HEK293T (cell line): ENCODE measurements around the gene SLC25A21.

ENCODE experiments used
- FOXA1 ChIP-seq: fragments of 450-650 bp; IDR thresholded peaks from 2 replicates; pipeline ENCODE4 v1.6.1; 2016; ENCODE audit warnings: mild to moderate bottlenecking
- NFRKB ChIP-seq: fragments of 450-650 bp; IDR thresholded peaks from 2 replicates; pipeline ENCODE4 v1.6.1; 2016; ENCODE audit warnings: mild to moderate bottlenecking, moderate library complexity
- SP1 ChIP-seq: fragments of 450-650 bp; IDR thresholded peaks from 2 replicates; pipeline ENCODE4 v1.6.1; 2017
- SUZ12 ChIP-seq: fragments of 450-650 bp; IDR thresholded peaks from 2 replicates; pipeline ENCODE4 v1.6.1; 2016; ENCODE audit warnings: mild to moderate bottlenecking

- no peak for TF ChIP-seq FOXA1
- no peak for TF ChIP-seq SUZ12
- TF ChIP-seq NFRKB: no peak
- TF ChIP-seq SP1: no peak
Measured at GRCh38 chr14:37144729-37145363, 27.6 kb downstream of the SLC25A21 start.
